ENCODE measurements around the gene SLC15A3.

DNA sequence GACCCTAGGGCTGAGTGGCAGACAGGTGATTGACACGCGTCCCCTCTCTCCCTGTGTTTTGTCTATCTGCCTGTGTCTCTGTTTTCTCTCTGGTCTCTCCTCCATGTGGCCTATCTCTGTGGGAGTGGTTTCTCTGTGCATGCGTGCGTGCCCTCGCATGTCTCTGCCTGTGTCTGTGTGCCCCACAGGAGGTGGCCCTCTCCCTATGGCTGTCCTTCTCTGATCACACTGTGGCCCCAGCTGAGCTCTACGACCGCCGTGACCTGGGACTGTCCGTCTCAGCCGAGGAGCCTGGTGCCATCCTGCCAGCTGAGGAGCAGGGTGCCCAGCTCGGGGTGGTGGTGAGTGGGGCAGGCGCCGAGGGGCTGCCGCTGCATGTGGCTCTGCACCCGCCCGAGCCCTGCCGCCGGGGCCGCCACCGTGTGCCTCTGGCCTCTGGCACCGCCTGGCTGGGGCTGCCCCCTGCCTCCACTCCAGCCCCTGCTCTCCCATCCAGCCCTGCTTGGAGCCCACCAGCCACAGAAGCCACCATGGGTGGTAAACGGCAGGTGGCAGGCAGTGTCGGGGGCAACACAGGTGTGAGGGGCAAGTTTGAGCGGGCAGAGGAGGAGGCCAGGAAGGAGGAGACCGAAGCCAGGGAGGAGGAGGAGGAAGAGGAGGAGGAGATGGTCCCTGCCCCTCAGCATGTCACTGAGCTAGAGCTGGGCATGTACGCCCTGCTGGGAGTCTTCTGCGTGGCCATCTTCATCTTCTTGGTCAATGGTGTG is 16.1 kb downstream of the SLC15A3 start:
- TF ChIP-seq, protein P1, sequence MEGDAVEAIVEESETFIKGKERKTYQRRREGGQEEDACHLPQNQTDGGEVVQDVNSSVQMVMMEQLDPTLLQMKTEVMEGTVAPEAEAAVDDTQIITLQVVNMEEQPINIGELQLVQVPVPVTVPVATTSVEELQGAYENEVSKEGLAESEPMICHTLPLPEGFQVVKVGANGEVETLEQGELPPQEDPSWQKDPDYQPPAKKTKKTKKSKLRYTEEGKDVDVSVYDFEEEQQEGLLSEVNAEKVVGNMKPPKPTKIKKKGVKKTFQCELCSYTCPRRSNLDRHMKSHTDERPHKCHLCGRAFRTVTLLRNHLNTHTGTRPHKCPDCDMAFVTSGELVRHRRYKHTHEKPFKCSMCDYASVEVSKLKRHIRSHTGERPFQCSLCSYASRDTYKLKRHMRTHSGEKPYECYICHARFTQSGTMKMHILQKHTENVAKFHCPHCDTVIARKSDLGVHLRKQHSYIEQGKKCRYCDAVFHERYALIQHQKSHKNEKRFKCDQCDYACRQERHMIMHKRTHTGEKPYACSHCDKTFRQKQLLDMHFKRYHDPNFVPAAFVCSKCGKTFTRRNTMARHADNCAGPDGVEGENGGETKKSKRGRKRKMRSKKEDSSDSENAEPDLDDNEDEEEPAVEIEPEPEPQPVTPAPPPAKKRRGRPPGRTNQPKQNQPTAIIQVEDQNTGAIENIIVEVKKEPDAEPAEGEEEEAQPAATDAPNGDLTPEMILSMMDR (conservative IDR thresholded peaks at IDR 0.05): no peak
- TF ChIP-seq ZFX (IDR thresholded peaks at IDR 0.05): no peak

Measured in C4-2B (cell line).